Prostate gland (tissue), 2 donors: ENCODE measurements around the gene RBM20.

ENCODE experiments used
- CTCF ChIP-seq, 4 experiments: fragments of 200-600 bp in 2 of 4; fragments of 450-650 bp in 2 of 4; sonication (generic) in 2 of 4; IDR thresholded peaks; 1 replicate in 3 of 4; 2 replicates in 1 of 4; pipeline ENCODE4 v1.5.1; 2016 to 2019; ENCODE audit warnings: antibody characterized with exemption in 4 of 4, mild to moderate bottlenecking in 2 of 4, moderate library complexity in 2 of 4
- POLR2A ChIP-seq: fragments of 450-650 bp; IDR thresholded peaks from one replicate; pipeline ENCODE4 v1.6.1; 2016; ENCODE audit warnings: antibody characterized with exemption, mild to moderate bottlenecking
- POLR2AphosphoS5 ChIP-seq: sonication (generic); formaldehyde crosslinking; IDR thresholded peaks from one replicate; pipeline ENCODE4 v1.6.1; 2017; ENCODE audit warnings: antibody characterized with exemption

GRCh38 chr10:110691139-110691538 lies 47.0 kb downstream of the RBM20 start:
- TF ChIP-seq CTCF (IDR thresholded peaks at IDR 0.05) (no peak), POLR2A (no peak), POLR2AphosphoS5 (no peak)
